ENCODE data around the gene METTL16. TPM values are rescaled to one million over a fixed set of nuclear protein-coding genes. Genes with fewer than 3 reads are reported as not detected.

The METTL16 gene
- total and polyA plus RNA-seq, 7 donors = 11.2 to 33.0 (median 23.5) TPM

DNA sequence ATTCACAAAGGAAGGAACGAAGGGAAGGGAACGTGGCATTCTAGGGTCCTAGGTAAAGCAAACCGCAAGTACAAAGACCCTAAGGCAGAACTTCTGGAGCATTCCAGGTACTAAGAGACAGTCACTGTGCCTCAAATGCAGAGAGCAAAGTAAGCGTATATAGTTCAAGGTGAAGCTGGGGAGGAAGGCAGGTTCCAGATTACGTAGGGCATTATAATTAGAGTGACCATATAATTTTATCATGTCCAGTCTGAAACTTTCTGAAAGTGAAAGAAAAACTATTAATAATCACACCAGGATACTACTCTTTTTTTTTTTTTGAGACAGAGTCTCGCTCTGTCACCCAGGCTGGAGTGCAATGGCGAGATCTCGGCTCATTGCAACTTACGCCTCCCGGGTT, 25.7 kb downstream of the METTL16 start:
- H3K27ac ChIP-seq = no peak overlapping the region
- ATAC-seq (peak; percentile 51 to 90 (median 60)), DNase-seq (no peak)
- intact Hi-C loops (cut with DNase I) = no loop called here
- H3K9me3 ChIP-seq = no peaks in the 10 kb centered on the region
- TF ChIP-seq, protein P1, sequence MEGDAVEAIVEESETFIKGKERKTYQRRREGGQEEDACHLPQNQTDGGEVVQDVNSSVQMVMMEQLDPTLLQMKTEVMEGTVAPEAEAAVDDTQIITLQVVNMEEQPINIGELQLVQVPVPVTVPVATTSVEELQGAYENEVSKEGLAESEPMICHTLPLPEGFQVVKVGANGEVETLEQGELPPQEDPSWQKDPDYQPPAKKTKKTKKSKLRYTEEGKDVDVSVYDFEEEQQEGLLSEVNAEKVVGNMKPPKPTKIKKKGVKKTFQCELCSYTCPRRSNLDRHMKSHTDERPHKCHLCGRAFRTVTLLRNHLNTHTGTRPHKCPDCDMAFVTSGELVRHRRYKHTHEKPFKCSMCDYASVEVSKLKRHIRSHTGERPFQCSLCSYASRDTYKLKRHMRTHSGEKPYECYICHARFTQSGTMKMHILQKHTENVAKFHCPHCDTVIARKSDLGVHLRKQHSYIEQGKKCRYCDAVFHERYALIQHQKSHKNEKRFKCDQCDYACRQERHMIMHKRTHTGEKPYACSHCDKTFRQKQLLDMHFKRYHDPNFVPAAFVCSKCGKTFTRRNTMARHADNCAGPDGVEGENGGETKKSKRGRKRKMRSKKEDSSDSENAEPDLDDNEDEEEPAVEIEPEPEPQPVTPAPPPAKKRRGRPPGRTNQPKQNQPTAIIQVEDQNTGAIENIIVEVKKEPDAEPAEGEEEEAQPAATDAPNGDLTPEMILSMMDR (IDR thresholded peaks at IDR 0.05) = no peak
- WGBS, 3 donors = 69 to 72% (median 70%) methylated on average over 10 of the region's 10 CpGs
- peak overlapping the region; percentile 47 for H3K4me3 ChIP-seq
- no peaks in the 10 kb centered on the region for H3K27me3 ChIP-seq (ENCODE audit: insufficient read depth in 3 of 3, low read length in 2 of 3)
- H3K36me3 ChIP-seq (ENCODE audit: insufficient read depth in 1 of 2, low read depth in 1 of 2) = no peaks in the 10 kb centered on the region
- peaks cover 15% of the 10 kb centered on the region for H3K4me1 ChIP-seq

DNA sequence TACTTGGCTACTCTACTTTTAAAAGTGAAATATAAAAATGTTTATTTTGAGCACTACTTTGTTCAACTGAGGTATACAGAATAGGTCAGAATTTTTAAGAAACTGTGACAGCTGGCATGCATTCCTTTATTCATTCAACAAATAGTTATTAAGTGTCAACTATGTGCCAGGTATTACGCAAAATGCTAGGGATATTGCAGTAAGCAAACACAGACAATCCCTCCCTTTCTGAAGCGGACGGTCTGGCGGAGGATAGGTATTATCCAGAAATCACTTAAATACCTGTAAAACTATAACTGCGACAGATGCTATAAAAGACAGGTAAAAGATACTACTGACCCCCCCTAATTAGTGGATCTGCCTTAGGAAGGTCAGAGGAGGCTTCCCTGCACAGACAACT, 26.1 kb downstream of the METTL16 start:
- Histone ChIP-seq H3K4me3 (peak overlapping the region; percentile 47), H3K36me3 (ENCODE audit: insufficient read depth in 1 of 2, low read depth in 1 of 2) (no peaks in the 10 kb centered on the region), H3K9me3 (no peaks in the 10 kb centered on the region), H3K27me3 (ENCODE audit: insufficient read depth in 3 of 3, low read length in 2 of 3) (no peaks in the 10 kb centered on the region), H3K27ac (no peak overlapping the region), H3K4me1 (peaks cover 12% of the 10 kb centered on the region)
- TF ChIP-seq, protein P1 (IDR thresholded peaks at IDR 0.05) = no peak
- intact Hi-C loops (cut with DNase I) = no loop called here
- peak in 3 of 4 donors; percentile 23 to 59 (median 38) for ATAC-seq
- 81 to 95% (median 83%) methylated on average over 5 of the region's 5 CpGs for WGBS, 3 donors
- no peak for DNase-seq

DNA sequence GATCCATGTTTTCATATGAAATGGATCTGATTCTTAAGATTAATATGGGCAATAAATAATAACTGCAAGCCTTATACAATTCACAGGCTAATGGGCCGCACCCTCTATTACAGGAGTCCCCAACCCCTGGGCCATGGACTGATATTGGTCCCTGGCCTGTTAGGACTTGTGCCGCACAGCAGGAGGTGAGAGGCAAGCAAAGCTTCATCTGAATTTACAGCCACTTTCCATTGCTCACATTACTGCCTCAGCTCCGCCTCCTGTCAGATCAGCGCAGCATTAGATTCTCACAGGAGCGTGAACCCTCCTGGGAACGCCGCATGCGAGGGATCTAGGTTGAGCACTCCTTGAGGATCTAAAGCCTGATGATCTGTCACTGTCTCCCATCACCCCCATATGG, 26.8 kb downstream of the METTL16 start:
- WGBS, 3 donors = 81 to 89% (median 87%) methylated on average over 8 of the region's 8 CpGs
- Histone ChIP-seq H3K4me1 (peaks cover 8% of the 10 kb centered on the region), H3K4me3 (no peak overlapping the region), H3K27ac (no peak overlapping the region), H3K9me3 (no peaks in the 10 kb centered on the region), H3K27me3 (ENCODE audit: insufficient read depth in 3 of 3, low read length in 2 of 3) (no peaks in the 10 kb centered on the region), H3K36me3 (ENCODE audit: insufficient read depth in 1 of 2, low read depth in 1 of 2) (no peaks in the 10 kb centered on the region)
- ATAC-seq (peak in 1 of 4 donors; percentile 36), DNase-seq (no peak)
- TF ChIP-seq, protein P1 (IDR thresholded peaks at IDR 0.05) = no peak
- intact Hi-C loops (cut with DNase I) = no loop called here

DNA sequence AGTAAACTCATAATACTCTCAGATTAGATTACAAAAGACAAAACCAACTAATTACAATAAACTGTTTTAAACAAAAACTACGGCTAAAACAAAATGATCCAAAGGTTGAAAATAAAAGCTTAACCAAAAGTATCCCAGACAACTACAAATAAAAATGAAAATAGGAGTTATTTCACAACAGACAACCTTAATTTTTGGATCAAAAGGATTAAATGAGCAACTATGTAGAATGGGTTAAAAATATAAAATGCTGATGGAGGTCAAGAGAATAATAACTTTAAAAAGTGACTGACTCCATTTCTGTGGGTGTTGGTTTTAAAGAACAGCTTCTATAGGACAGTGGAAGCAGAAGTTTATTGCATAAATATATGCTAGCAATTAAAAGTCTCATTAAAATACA, 28.6 kb downstream of the METTL16 start:
- DNase-seq = no peak
- ATAC-seq = no peak
- TF ChIP-seq, protein P1 (IDR thresholded peaks at IDR 0.05) = no peak
- Histone ChIP-seq H3K27me3 (ENCODE audit: insufficient read depth in 3 of 3, low read length in 2 of 3) (no peaks in the 10 kb centered on the region), H3K27ac (no peak overlapping the region), H3K36me3 (ENCODE audit: insufficient read depth in 1 of 2, low read depth in 1 of 2) (peaks cover 0 to 4% of the 10 kb centered on the region in 2 donors), H3K4me1 (peaks cover 8% of the 10 kb centered on the region), H3K9me3 (no peaks in the 10 kb centered on the region), H3K4me3 (no peak overlapping the region)
- intact Hi-C loops (cut with DNase I) = no loop called here
- WGBS, 3 donors = 88 to 95% (median 89%) methylated on average over 1 of the region's 1 CpG

DNA sequence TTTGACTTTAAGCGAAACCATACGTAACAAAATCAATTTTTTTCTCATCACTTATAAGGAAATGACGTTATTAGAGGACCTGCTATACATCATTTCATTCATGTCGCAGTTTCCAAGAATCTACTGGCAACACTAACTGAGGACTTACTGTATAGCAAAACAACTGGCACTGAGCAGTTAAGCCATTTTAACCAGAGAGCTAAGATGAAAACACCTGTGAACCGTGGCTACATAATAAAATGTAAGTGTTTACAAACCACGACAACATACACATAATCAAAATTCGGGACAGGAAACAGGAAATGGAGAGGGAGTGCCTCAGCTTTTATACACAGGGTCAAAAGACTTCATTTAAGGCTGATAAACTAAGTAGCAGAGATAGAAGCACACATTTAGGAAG, 29.5 kb downstream of the METTL16 start:
- peaks cover 8% of the 10 kb centered on the region for H3K4me1 ChIP-seq
- ATAC-seq (no peak), DNase-seq (no peak)
- peaks cover 0 to 13% of the 10 kb centered on the region in 2 donors for H3K36me3 ChIP-seq (ENCODE audit: insufficient read depth in 1 of 2, low read depth in 1 of 2)
- WGBS, 3 donors = 71 to 76% (median 73%) methylated on average over 7 of the region's 7 CpGs
- TF ChIP-seq, protein P1 (IDR thresholded peaks at IDR 0.05) = no peak
- no peaks in the 10 kb centered on the region for H3K9me3 ChIP-seq
- no peak overlapping the region for H3K27ac ChIP-seq
- no peak overlapping the region for H3K4me3 ChIP-seq
- intact Hi-C loops (cut with DNase I) = no loop called here
- no peaks in the 10 kb centered on the region for H3K27me3 ChIP-seq (ENCODE audit: insufficient read depth in 3 of 3, low read length in 2 of 3)

Measured in psoas muscle (tissue), 8 donors.